ENCODE data around the gene DHRSX. TPM values are rescaled to one million over a fixed set of nuclear protein-coding genes. Genes with fewer than 3 reads are reported as not detected.
"Not testable (repeated sequence)": the region's sequence is repeated elsewhere in the genome, so short reads cannot be mapped to it uniquely, and the experiment has no call there.

Gene DHRSX
- total RNA-seq, 2 donors from 2014 or later, result 19.9 to 21.9 TPM

DNA sequence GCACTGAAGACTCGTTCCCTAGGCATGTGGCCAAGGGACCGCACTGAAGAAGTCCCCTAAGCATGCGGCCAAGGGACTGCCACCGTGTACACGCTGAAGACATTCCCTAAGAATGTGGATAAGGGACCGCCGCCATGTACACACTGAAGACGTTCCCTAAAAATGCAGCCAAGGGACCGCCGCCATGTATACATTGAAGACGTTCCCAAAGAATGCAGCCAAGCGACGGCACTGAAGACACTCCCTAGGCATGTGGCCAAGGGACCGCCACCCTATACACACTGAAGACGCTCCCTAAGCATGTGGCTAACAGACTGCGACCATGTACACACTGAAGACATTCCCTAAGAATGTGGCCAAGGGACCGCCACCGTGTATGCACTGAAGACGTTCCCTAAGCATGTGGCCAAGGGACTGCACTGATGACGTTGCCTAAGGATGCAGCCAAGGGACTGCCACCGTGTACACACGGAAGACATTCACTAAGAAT lies 31.5 kb downstream of the DHRSX start:
- TF ChIP-seq, protein P1, sequence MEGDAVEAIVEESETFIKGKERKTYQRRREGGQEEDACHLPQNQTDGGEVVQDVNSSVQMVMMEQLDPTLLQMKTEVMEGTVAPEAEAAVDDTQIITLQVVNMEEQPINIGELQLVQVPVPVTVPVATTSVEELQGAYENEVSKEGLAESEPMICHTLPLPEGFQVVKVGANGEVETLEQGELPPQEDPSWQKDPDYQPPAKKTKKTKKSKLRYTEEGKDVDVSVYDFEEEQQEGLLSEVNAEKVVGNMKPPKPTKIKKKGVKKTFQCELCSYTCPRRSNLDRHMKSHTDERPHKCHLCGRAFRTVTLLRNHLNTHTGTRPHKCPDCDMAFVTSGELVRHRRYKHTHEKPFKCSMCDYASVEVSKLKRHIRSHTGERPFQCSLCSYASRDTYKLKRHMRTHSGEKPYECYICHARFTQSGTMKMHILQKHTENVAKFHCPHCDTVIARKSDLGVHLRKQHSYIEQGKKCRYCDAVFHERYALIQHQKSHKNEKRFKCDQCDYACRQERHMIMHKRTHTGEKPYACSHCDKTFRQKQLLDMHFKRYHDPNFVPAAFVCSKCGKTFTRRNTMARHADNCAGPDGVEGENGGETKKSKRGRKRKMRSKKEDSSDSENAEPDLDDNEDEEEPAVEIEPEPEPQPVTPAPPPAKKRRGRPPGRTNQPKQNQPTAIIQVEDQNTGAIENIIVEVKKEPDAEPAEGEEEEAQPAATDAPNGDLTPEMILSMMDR (IDR thresholded peaks at IDR 0.05), result no peak
- DNase-seq (ENCODE audit: low spot score), result no peak
- Histone ChIP-seq H3K27ac (no peak overlapping the region), H3K27me3 (no peaks in the 10 kb centered on the region), H3K9me3 (no peaks in the 10 kb centered on the region), H3K4me1 (no peaks in the 10 kb centered on the region), H3K4me3 (no peak overlapping the region), H3K36me3 (no peaks in the 10 kb centered on the region)

DNA sequence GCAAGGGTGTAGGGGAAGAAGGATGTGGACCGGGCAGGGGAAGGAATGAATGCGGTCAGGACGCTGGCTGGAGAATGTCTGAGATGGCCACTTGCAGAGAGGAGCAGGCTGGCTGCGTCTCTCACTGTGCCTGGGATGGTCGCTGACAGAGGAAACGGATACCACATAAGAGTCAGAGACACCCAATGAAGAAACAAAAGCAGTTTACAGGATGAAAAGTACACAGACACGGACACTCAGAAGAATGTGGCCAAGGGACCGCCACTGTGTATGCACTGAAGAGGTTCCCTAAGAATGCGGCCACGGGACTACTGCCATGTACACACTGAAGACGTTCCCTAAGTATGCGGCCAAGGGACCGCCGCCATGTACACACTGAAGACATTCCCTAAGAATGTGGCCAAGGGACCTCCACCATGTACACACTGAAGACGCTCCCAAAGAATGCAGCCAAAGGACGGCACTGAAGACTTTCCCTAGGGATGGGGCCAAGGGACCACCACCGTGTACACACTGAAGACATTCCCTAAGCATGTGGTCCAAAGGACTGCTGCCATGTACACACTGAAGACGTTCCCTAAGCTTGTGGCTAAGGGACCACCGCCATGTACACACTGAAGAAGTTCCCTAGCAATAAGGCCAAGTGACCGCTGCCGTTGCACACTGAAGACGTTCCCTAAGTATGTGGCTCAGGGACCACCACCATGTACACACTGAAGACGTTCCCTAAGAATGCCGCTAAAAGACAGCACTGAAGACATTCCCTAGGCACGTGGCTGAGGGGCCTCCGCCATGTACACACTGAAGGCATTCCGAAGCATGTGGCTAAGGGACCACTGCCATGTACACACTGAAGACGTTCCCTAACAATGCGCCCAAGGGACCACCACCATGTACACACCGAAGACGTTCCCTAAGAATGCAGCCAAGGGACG lies 32.2 kb downstream of the DHRSX start:
- no peaks in the 10 kb centered on the region for H3K4me1 ChIP-seq
- H3K36me3 ChIP-seq, result no peaks in the 10 kb centered on the region
- no peak overlapping the region for H3K27ac ChIP-seq
- no peak for DNase-seq (ENCODE audit: low spot score)
- H3K9me3 ChIP-seq, result no peaks in the 10 kb centered on the region
- no peaks in the 10 kb centered on the region for H3K27me3 ChIP-seq
- no peak overlapping the region for H3K4me3 ChIP-seq
- TF ChIP-seq, protein P1 (IDR thresholded peaks at IDR 0.05), result no peak

DNA sequence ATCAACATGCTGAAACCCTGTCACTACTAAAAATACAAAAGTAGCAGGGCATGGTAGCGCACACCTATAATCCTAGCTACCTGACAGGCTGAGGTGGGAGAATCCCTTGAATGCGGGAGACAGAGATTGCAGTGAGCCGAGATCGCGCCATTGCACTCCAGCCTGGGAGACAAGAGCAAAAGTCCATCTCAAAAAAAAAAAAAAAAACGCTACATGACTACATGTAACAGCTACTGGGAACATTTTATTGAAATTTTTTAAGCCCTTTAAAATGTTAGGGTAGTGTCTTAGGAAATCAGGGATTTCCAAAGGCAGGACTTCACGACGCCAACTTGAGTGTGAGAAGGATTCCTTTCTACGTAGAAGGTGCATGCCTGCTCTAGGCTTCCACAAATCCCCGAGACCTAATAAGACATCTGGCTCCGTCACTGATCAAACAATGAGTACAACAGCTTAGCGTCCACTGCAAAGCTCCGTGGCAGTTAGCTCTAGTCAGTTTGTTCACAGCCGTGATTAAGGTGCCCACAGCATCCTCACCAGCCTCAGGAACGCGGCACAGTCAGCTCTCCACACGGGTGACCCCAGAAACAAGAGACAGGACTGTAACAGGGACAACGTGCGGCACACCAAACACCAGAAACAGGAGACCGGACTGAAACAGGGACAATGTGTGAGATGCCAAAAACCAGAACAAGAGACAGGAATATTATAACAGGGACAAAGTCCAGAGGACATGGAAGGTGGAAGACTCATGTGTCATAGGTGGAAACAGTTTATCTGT lies 33.7 kb downstream of the DHRSX start:
- Histone ChIP-seq H3K27ac (no peak overlapping the region), H3K4me1 (no peaks in the 10 kb centered on the region), H3K36me3 (no peaks in the 10 kb centered on the region), H3K9me3 (no peaks in the 10 kb centered on the region), H3K4me3 (no peak overlapping the region), H3K27me3 (no peaks in the 10 kb centered on the region)
- no peak for DNase-seq (ENCODE audit: low spot score)
- TF ChIP-seq, protein P1 (IDR thresholded peaks at IDR 0.05), result no peak

DNA sequence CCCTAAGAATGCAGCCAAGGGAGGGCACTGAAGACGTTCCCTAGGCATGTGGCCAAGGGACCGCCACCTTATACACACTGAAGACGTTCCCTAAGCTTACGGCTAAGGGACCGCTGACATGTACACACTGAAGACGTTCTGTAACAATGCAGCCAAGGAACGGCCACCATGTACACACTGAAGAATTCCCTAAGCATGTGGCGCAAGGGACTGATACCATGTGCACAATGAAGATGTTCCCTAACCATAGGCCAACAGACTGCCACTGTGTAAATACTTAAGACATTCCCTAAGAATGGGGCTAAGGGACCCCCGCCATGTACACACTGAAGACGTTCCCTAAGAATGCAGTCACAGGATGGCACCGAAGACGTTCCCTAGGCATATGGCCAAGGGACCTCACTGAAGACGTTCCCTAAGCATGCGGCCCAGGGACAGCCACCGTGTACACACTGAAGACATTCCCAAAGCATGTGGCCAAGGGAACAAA lies 36.1 kb downstream of the DHRSX start:
- Histone ChIP-seq H3K36me3 (no peaks in the 10 kb centered on the region), H3K27ac (no peak overlapping the region), H3K4me1 (peaks cover 0 to 4% of the 10 kb centered on the region in 2 donors), H3K27me3 (no peaks in the 10 kb centered on the region), H3K9me3 (no peaks in the 10 kb centered on the region), H3K4me3 (no peak overlapping the region)
- DNase-seq (ENCODE audit: low spot score), result no peak
- TF ChIP-seq, protein P1 (IDR thresholded peaks at IDR 0.05), result no peak

DNA sequence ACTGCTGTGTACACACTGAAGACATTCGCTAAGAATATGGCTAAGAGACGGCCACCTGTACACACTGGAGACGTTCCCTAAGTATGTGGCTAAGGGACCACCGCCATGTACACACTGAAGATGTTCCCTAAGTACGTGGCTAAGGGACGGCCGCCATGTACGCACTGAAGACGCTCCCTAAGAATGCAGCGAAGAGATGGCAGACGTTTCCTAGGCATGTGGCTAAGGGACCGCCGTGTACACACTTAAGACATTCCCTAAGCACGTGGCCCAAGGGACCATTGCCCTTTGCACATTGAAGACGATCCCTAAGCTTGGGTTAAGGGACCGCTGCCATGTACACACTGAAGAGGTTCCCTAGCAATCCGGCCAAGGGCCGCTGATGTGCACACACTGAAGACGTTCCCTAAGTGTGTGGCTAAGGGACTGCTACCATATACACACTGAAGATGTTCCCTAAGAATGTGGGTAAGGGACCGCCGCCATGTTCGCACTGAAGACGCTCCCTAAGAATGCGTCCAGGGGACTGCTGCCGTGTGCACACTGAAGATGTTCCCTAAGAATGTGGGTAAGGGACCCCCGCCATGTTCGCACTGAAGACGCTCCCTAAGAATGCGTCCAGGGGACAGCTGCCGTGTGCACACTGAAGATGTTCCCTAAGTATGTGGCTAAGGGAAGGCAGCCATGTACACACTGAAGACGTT lies 36.7 kb downstream of the DHRSX start:
- Histone ChIP-seq H3K4me1 (peaks cover 0 to 4% of the 10 kb centered on the region in 2 donors), H3K4me3 (no peak overlapping the region), H3K27ac (no peak overlapping the region), H3K36me3 (no peaks in the 10 kb centered on the region), H3K9me3 (no peaks in the 10 kb centered on the region), H3K27me3 (no peaks in the 10 kb centered on the region)
- DNase-seq (ENCODE audit: low spot score), result no peak
- TF ChIP-seq, protein P1 (IDR thresholded peaks at IDR 0.05), result no peak

DNA sequence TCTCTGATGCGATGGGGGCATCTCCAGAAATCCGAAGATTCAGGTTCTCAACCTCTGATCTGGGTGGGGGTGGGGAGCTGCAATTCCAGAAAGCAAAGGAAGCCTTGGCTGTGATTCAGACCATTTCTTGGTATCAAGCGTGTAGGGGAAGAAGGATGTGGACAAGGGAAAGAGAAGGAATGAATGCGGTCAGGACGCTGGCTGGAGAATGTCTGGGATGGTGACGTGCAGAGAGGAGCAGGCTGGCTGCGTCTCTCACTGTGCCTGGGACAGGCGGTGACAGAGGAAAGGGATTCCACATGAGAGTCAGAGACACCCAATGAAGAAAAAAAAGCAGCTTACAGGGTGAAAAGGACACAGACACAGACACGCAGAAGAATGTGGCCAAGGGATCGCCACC lies 37.3 kb downstream of the DHRSX start:
- not testable (repeated sequence) for H3K9me3 ChIP-seq; H3K36me3 ChIP-seq; H3K27ac ChIP-seq; DNase-seq (ENCODE audit: low spot score); H3K4me3 ChIP-seq; H3K4me1 ChIP-seq; H3K27me3 ChIP-seq

All from right atrium auricular region (tissue), 2 donors.